HG03460 (cell line): Measurements from ENCODE around the gene F10.

Experiments
- ATAC-seq: cut with Tn5 transposase; IDR thresholded peaks from one replicate; pipeline ENCODE4 v1.9.1; 2021; ENCODE audit not compliant: unreplicated experiment

F10 gene

GRCh38 chr13:113086031-113086750 is 36.4 kb upstream of the F10 start:
- no peak for ATAC-seq

- ATAC-seq, result no peak
These were observed 35.3 kb upstream of the F10 start for GRCh38 chr13:113086991-113087922.

- ATAC-seq, result no peak
These were observed 34.5 kb upstream of the F10 start for GRCh38 chr13:113087923-113088690.

GRCh38 chr13:113088691-113089020 is 33.9 kb upstream of the F10 start:
- no peak for ATAC-seq

GRCh38 chr13:113089693-113090414 is 32.7 kb upstream of the F10 start:
- no peak for ATAC-seq

GRCh38 chr13:113090415-113090770 is 32.2 kb upstream of the F10 start:
- no peak for ATAC-seq

- no peak for ATAC-seq
These were observed 31.8 kb upstream of the F10 start for GRCh38 chr13:113090806-113091205.

GRCh38 chr13:113091211-113091771 is 31.3 kb upstream of the F10 start:
- no peak for ATAC-seq

- ATAC-seq, result no peak
These were observed 30.5 kb upstream of the F10 start for GRCh38 chr13:113091891-113092775.

- ATAC-seq, result no peak
These were observed 29.6 kb upstream of the F10 start for GRCh38 chr13:113092776-113093579.

- ATAC-seq, result no peak
These were observed 28.8 kb upstream of the F10 start for GRCh38 chr13:113093580-113094409.

GRCh38 chr13:113094410-113094800 is 28.2 kb upstream of the F10 start:
- no peak for ATAC-seq

GRCh38 chr13:113095146-113096051 is 27.2 kb upstream of the F10 start:
- no peak for ATAC-seq

- ATAC-seq, result no peak
These were observed 26.4 kb upstream of the F10 start for GRCh38 chr13:113096052-113096744.

- ATAC-seq, result no peak
These were observed 25.8 kb upstream of the F10 start for GRCh38 chr13:113096745-113097305.

- no peak for ATAC-seq
These were observed 24.9 kb upstream of the F10 start for GRCh38 chr13:113097651-113098050.
